ENCODE data around the gene RGS6. TPM values are rescaled to one million over a fixed set of nuclear protein-coding genes. Genes with fewer than 3 reads are reported as not detected.
A peak's percentile ranks its signal among the peaks of the same experiment; 100 is the strongest.

RGS6 gene
- total RNA-seq, 4 donors from 2014 or later = 0.50 to 6.5 (median 4.7) TPM

DNA sequence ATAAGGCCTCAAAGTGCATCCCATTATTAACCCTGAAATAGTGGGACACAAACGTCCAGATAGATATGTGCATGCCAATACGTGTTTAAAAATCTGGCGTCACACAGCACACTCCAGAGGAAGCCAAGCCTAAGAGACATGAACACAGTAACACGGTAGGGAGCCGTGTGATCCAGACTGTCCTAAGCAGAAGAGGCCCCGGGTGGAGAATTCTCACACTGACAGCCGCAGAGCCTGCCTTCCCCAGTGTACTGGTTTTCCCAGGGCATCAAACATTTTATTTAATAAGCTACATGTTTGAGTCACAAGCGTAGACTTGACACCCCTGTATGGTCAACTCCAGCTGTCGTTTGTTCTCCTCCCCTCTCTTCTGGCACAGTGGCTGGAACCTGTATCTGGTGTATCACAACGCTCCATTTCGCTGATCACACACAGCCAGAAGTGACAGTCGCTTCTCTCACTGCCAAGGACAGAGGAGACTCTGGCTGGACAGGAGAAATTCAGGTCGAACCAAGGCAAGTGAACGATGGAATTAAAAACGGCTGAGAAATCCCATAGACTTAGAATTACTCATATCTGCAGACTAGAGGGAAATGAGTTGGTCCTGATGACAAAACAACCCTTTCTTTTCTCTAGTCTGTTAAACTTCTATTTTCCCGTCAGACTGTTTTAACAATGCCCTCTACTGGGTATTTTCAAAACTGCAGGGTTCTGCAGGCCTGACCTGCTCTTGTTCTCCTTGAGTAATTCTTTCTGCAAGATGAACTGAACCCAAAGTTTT, 359.9 kb downstream of the RGS6 start:
- no peaks in the 10 kb centered on the region for H3K9me3 ChIP-seq
- TF ChIP-seq POLR2AphosphoS5 (IDR thresholded peaks at IDR 0.05) = no peak
- TF ChIP-seq, protein P1, sequence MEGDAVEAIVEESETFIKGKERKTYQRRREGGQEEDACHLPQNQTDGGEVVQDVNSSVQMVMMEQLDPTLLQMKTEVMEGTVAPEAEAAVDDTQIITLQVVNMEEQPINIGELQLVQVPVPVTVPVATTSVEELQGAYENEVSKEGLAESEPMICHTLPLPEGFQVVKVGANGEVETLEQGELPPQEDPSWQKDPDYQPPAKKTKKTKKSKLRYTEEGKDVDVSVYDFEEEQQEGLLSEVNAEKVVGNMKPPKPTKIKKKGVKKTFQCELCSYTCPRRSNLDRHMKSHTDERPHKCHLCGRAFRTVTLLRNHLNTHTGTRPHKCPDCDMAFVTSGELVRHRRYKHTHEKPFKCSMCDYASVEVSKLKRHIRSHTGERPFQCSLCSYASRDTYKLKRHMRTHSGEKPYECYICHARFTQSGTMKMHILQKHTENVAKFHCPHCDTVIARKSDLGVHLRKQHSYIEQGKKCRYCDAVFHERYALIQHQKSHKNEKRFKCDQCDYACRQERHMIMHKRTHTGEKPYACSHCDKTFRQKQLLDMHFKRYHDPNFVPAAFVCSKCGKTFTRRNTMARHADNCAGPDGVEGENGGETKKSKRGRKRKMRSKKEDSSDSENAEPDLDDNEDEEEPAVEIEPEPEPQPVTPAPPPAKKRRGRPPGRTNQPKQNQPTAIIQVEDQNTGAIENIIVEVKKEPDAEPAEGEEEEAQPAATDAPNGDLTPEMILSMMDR (IDR thresholded peaks at IDR 0.05) = peak; percentile 47 to 80 (median 64)
- no peak for TF ChIP-seq EP300 (IDR thresholded peaks at IDR 0.05)
- TF ChIP-seq POLR2A (IDR thresholded peaks at IDR 0.05) = no peak
- no peak overlapping the region for H3K4me3 ChIP-seq
- WGBS, 2 donors (ENCODE audit: low coverage in 1 of 2) = 29 to 50% methylated on average over 6 to 10 of the region's 16 CpGs
- H3K27me3 ChIP-seq = no peaks in the 10 kb centered on the region
- no peaks in the 10 kb centered on the region for H3K36me3 ChIP-seq
- H3K4me1 ChIP-seq = no peaks in the 10 kb centered on the region
- no peak overlapping the region for H3K27ac ChIP-seq
- peak; percentile 65 for ATAC-seq

DNA sequence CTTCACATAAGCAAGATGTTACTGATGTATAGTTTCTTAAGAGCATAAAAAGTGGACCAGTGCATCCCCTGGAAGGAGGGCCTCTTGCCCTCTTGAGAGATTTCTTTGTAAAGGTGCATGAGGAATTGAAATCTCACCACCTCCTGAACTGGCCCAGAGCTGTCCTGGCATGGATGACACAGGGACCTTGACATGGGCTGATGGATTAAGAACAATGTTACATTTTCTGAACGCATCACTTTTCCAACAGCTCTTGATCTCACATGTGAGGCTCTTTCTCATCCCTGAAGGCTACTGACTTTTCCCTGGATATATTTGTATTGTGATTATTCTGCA, 360.4 kb downstream of the RGS6 start:
- H3K27me3 ChIP-seq = no peaks in the 10 kb centered on the region
- 57% methylated on average over 1 of the region's 1 CpG; no CpG with 5 or more reads in 1 of the 2 donors for WGBS, 2 donors (ENCODE audit: low coverage in 1 of 2)
- no peaks in the 10 kb centered on the region for H3K4me1 ChIP-seq
- H3K4me3 ChIP-seq = no peak overlapping the region
- H3K27ac ChIP-seq = no peak overlapping the region
- TF ChIP-seq POLR2A (IDR thresholded peaks at IDR 0.05) = no peak
- TF ChIP-seq, protein P1 (IDR thresholded peaks at IDR 0.05) = no peak
- TF ChIP-seq EP300 (IDR thresholded peaks at IDR 0.05) = no peak
- no peak for TF ChIP-seq POLR2AphosphoS5 (IDR thresholded peaks at IDR 0.05)
- no peaks in the 10 kb centered on the region for H3K9me3 ChIP-seq
- no peak for ATAC-seq
- H3K36me3 ChIP-seq = no peaks in the 10 kb centered on the region

DNA sequence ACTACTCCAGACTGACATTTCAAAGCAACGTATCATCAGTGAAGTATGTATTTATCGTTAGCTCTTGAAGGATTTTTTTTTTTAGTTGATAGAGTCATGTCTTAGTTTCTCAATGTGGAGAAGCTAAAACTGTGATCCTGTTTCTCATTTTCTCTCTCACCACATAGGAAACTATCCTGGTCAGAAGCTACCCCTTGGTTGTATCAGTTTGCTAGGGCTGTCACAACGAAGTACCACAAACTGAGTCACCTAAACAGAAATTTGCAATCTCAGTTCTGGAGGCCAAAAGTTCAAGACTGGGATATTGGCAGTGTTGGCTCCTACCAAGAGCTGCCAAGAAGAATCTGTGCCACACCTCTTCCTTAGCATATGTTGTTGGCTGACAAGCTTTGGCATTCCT, 369.1 kb downstream of the RGS6 start:
- Histone ChIP-seq H3K27me3 (no peaks in the 10 kb centered on the region), H3K27ac (no peak overlapping the region), H3K4me3 (no peak overlapping the region), H3K9me3 (peaks cover 0 to 20% (median 0%) of the 10 kb centered on the region in 3 donors), H3K36me3 (no peaks in the 10 kb centered on the region), H3K4me1 (no peaks in the 10 kb centered on the region)
- 77 to 80% methylated on average over 1 to 3 of the region's 3 CpGs for WGBS, 2 donors (ENCODE audit: low coverage in 1 of 2)
- no peak for ATAC-seq
- TF ChIP-seq, protein P1 (IDR thresholded peaks at IDR 0.05) = no peak
- TF ChIP-seq POLR2A (IDR thresholded peaks at IDR 0.05) = no peak
- TF ChIP-seq EP300 (IDR thresholded peaks at IDR 0.05) = no peak
- no peak for TF ChIP-seq POLR2AphosphoS5 (IDR thresholded peaks at IDR 0.05)

DNA sequence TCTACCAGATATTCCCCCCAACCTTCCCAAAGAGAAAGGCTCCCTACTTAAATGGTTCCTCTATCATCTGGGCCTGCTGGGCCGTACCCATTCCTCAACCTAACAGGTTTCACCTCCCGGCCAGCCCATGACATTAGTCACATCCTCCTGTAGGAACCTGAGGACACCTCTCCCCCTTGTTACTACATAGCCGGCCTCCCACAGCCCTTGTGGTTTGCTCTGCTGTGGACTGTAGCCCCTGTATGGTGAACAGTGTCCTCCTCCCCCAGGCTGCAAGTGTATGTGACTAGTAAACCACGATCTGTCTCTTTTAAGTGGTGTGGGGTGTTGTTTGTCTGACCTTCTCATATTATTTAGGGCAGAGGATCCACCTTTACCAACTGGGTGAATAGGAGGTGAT, 371.7 kb downstream of the RGS6 start:
- ATAC-seq = no peak
- Histone ChIP-seq H3K9me3 (peaks cover 0 to 18% (median 0%) of the 10 kb centered on the region in 3 donors), H3K4me3 (no peak overlapping the region), H3K4me1 (peaks cover 0 to 4% (median 3%) of the 10 kb centered on the region in 3 donors), H3K27ac (no peak overlapping the region), H3K36me3 (no peaks in the 10 kb centered on the region), H3K27me3 (no peaks in the 10 kb centered on the region)
- WGBS, 2 donors (ENCODE audit: low coverage in 1 of 2) = 94 to 100% methylated on average over 2 of the region's 4 CpGs
- TF ChIP-seq POLR2A (IDR thresholded peaks at IDR 0.05) = no peak
- TF ChIP-seq, protein P1 (IDR thresholded peaks at IDR 0.05) = no peak
- TF ChIP-seq EP300 (IDR thresholded peaks at IDR 0.05) = no peak
- TF ChIP-seq POLR2AphosphoS5 (IDR thresholded peaks at IDR 0.05) = no peak

DNA sequence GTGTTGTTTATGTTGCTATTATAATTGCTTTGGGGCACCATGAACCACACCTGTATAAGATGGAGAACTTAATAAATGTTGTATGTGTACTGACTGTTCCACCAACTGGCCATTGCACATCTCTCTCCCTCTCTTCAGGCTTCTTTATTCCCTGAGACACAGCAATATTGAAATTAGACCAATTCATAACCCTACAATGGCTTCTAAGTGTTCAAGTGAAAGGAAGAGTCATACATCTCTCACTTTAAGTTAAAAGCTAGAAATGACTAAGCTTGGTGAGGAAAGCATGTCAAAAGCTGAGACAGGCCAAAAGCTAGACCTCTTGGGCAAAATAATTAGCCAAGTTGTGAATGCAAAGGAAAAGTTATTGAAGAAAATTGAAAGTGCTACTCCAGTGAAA, 373.3 kb downstream of the RGS6 start:
- TF ChIP-seq EP300 (IDR thresholded peaks at IDR 0.05) (no peak), POLR2A (IDR thresholded peaks at IDR 0.05) (no peak), POLR2AphosphoS5 (IDR thresholded peaks at IDR 0.05) (no peak)
- TF ChIP-seq, protein P1 (IDR thresholded peaks at IDR 0.05) = no peak
- H3K4me3 ChIP-seq = no peak overlapping the region
- no peaks in the 10 kb centered on the region for H3K27me3 ChIP-seq
- H3K27ac ChIP-seq = no peak overlapping the region
- H3K36me3 ChIP-seq = no peaks in the 10 kb centered on the region
- H3K9me3 ChIP-seq = peaks cover 0 to 12% (median 0%) of the 10 kb centered on the region in 3 donors
- peaks cover 0 to 13% (median 4%) of the 10 kb centered on the region in 3 donors for H3K4me1 ChIP-seq
- ATAC-seq = no peak
